ENCODE measurements around the gene MACROD2.

DNA sequence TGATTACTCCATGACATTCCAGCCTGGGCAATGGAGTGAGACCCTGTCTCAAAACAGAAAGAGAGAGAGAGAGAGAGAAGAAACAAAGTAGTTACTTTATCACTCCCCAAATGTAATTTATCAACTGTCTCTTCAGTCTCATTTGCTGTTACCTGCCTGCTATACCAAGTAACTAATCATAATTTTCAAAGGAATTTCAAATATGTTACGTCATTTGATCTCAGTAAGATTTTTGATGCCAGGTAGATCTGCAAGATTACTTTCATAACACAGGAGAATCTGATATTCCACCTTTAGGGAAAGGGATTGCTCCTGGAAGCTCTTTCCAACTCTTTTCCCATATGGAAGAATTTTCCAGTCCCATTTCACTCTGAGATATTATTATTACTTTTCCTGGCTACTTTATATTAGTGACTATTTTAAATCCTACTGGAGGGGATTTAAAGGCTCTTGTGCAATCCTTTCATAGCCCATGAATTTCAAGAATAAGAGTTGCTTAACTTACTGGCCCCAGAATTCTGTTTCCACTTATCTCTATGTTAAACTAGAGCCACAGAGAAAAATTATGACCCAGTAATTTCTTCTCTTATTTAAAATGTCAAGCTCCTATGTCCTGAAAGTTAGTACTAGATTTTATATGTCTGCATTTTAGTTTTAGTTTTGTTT, 732.3 kb downstream of the MACROD2 start:
- TF ChIP-seq, protein P1, sequence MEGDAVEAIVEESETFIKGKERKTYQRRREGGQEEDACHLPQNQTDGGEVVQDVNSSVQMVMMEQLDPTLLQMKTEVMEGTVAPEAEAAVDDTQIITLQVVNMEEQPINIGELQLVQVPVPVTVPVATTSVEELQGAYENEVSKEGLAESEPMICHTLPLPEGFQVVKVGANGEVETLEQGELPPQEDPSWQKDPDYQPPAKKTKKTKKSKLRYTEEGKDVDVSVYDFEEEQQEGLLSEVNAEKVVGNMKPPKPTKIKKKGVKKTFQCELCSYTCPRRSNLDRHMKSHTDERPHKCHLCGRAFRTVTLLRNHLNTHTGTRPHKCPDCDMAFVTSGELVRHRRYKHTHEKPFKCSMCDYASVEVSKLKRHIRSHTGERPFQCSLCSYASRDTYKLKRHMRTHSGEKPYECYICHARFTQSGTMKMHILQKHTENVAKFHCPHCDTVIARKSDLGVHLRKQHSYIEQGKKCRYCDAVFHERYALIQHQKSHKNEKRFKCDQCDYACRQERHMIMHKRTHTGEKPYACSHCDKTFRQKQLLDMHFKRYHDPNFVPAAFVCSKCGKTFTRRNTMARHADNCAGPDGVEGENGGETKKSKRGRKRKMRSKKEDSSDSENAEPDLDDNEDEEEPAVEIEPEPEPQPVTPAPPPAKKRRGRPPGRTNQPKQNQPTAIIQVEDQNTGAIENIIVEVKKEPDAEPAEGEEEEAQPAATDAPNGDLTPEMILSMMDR (conservative IDR thresholded peaks at IDR 0.05) = no peak
- no peak for TF ChIP-seq ZFX (IDR thresholded peaks at IDR 0.05)
